ENCODE measurements around the gene ZNF407. TPM values are rescaled to one million over a fixed set of nuclear protein-coding genes. Genes with fewer than 3 reads are reported as not detected.

Gene ZNF407
- total and polyA plus RNA-seq, 2 of the 13 experiments (the other 11 are each of a cell fraction or from before 2014, with no cell fraction given): 2.3 to 8.7 TPM

DNA sequence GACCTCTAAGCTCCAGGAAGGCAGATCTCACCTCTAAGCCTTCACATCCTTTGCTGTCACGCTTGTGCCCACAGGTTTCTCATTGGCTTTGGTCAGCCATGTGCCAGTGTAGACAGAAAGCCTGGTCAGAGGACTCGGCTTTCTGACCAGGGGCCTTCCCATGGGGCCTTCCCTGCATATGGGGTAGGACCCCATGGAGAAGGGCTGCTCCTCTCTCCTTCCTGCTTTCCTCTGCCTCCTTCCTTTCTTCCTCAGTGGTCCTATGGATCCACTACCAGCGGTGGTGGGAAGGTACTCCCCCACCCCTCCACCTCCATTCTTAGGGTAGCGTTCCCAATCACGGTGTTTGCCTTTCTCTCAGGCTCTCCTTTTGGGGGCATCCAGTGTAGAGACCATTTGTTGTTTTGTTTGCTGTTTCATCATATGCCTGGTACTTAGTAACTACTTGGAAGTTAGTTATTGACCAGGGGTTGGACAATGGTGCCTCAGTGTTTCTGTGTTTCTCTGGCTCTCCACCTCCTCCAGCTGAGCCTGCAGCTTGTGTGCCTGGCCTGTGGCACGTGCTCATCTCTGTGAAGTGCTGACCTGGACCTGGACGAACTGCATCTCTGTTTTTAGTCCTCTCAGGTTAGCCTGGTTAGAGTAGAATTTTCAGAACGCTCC lies 71.6 kb downstream of the ZNF407 start (continued):
- TF ChIP-seq, protein P1, sequence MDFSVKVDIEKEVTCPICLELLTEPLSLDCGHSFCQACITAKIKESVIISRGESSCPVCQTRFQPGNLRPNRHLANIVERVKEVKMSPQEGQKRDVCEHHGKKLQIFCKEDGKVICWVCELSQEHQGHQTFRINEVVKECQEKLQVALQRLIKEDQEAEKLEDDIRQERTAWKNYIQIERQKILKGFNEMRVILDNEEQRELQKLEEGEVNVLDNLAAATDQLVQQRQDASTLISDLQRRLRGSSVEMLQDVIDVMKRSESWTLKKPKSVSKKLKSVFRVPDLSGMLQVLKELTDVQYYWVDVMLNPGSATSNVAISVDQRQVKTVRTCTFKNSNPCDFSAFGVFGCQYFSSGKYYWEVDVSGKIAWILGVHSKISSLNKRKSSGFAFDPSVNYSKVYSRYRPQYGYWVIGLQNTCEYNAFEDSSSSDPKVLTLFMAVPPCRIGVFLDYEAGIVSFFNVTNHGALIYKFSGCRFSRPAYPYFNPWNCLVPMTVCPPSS (IDR thresholded peaks at IDR 0.05): no peak
- TF ChIP-seq FOXP1 (IDR thresholded peaks at IDR 0.05): peak; percentile 19; the same call in 1 of the 2 replicates
- peak; percentile 91; the same call in 1 of the 2 replicates for TF ChIP-seq FOXP1 (CRISPR knock-in tag; IDR thresholded peaks at IDR 0.05)
- TF ChIP-seq TGIF2 (CRISPR knock-in tag; IDR thresholded peaks at IDR 0.05): no peak
- TF ChIP-seq POLR2G (IDR thresholded peaks at IDR 0.05; ENCODE audit: low read depth, low read length): no peak
- peak in 1 of 2 experiments; percentile 61; a peak in 1 of 4 replicates for TF ChIP-seq KLF16 (CRISPR knock-in tag; IDR thresholded peaks at IDR 0.05)
- TF ChIP-seq, protein P2, sequence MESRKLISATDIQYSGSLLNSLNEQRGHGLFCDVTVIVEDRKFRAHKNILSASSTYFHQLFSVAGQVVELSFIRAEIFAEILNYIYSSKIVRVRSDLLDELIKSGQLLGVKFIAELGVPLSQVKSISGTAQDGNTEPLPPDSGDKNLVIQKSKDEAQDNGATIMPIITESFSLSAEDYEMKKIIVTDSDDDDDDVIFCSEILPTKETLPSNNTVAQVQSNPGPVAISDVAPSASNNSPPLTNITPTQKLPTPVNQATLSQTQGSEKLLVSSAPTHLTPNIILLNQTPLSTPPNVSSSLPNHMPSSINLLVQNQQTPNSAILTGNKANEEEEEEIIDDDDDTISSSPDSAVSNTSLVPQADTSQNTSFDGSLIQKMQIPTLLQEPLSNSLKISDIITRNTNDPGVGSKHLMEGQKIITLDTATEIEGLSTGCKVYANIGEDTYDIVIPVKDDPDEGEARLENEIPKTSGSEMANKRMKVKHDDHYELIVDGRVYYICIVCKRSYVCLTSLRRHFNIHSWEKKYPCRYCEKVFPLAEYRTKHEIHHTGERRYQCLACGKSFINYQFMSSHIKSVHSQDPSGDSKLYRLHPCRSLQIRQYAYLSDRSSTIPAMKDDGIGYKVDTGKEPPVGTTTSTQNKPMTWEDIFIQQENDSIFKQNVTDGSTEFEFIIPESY (CRISPR knock-in tag; IDR thresholded peaks at IDR 0.05): peak; percentile 33; the same call in 1 of the 2 replicates
- TF ChIP-seq, protein P3, sequence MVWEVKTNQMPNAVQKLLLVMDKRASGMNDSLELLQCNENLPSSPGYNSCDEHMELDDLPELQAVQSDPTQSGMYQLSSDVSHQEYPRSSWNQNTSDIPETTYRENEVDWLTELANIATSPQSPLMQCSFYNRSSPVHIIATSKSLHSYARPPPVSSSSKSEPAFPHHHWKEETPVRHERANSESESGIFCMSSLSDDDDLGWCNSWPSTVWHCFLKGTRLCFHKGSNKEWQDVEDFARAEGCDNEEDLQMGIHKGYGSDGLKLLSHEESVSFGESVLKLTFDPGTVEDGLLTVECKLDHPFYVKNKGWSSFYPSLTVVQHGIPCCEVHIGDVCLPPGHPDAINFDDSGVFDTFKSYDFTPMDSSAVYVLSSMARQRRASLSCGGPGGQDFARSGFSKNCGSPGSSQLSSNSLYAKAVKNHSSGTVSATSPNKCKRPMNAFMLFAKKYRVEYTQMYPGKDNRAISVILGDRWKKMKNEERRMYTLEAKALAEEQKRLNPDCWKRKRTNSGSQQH (CRISPR knock-in tag; IDR thresholded peaks at IDR 0.05; ENCODE audit: low read depth): no peak
- peak; percentile 82; the same call in 1 of the 2 replicates for TF ChIP-seq EHMT2 (IDR thresholded peaks at IDR 0.05; ENCODE audit: borderline replicate concordance, low read depth, low read length)
- TF ChIP-seq, protein P4, sequence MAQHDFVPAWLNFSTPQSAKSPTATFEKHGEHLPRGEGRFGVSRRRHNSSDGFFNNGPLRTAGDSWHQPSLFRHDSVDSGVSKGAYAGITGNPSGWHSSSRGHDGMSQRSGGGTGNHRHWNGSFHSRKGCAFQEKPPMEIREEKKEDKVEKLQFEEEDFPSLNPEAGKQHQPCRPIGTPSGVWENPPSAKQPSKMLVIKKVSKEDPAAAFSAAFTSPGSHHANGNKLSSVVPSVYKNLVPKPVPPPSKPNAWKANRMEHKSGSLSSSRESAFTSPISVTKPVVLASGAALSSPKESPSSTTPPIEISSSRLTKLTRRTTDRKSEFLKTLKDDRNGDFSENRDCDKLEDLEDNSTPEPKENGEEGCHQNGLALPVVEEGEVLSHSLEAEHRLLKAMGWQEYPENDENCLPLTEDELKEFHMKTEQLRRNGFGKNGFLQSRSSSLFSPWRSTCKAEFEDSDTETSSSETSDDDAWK (CRISPR knock-in tag; IDR thresholded peaks at IDR 0.05): no peak
- TF ChIP-seq, protein P5, sequence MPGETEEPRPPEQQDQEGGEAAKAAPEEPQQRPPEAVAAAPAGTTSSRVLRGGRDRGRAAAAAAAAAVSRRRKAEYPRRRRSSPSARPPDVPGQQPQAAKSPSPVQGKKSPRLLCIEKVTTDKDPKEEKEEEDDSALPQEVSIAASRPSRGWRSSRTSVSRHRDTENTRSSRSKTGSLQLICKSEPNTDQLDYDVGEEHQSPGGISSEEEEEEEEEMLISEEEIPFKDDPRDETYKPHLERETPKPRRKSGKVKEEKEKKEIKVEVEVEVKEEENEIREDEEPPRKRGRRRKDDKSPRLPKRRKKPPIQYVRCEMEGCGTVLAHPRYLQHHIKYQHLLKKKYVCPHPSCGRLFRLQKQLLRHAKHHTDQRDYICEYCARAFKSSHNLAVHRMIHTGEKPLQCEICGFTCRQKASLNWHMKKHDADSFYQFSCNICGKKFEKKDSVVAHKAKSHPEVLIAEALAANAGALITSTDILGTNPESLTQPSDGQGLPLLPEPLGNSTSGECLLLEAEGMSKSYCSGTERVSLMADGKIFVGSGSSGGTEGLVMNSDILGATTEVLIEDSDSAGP (CRISPR knock-in tag; IDR thresholded peaks at IDR 0.05; ENCODE audit: borderline replicate concordance): no peak
- TF ChIP-seq ZNF460 (CRISPR knock-in tag; IDR thresholded peaks at IDR 0.05; ENCODE audit: borderline replicate concordance): no peak
- no peak for TF ChIP-seq SATB2 (CRISPR knock-in tag; IDR thresholded peaks at IDR 0.05)
- TF ChIP-seq, protein P6, sequence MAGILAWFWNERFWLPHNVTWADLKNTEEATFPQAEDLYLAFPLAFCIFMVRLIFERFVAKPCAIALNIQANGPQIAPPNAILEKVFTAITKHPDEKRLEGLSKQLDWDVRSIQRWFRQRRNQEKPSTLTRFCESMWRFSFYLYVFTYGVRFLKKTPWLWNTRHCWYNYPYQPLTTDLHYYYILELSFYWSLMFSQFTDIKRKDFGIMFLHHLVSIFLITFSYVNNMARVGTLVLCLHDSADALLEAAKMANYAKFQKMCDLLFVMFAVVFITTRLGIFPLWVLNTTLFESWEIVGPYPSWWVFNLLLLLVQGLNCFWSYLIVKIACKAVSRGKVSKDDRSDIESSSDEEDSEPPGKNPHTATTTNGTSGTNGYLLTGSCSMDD (CRISPR knock-in tag; IDR thresholded peaks at IDR 0.05): no peak
- TF ChIP-seq HDAC2 (CRISPR knock-in tag; IDR thresholded peaks at IDR 0.05): peak; percentile 53; the same call in 1 of the 2 replicates
- no peak for TF ChIP-seq YY1 (IDR thresholded peaks at IDR 0.05; ENCODE audit: insufficient read depth, insufficient replicate concordance, low read depth, low read length)
- no peak for TF ChIP-seq ZNF274 (CRISPR knock-in tag; IDR thresholded peaks at IDR 0.05)
- no peak for TF ChIP-seq ATAD3A (CRISPR knock-in tag; IDR thresholded peaks at IDR 0.05)
- TF ChIP-seq FOXK1 (CRISPR knock-in tag; IDR thresholded peaks at IDR 0.05; ENCODE audit: borderline replicate concordance, low read depth): peak; percentile 26; the same call in 1 of the 2 replicates
- no peak for TF ChIP-seq HOXA9 (CRISPR knock-in tag; IDR thresholded peaks at IDR 0.05; ENCODE audit: borderline replicate concordance)
- peak; percentile 60; the same call in 1 of the 2 replicates for TF ChIP-seq RXRB (CRISPR knock-in tag; IDR thresholded peaks at IDR 0.05; ENCODE audit: borderline replicate concordance)
